HG02981 (cell line): ENCODE data around the gene OPN1SW.

Source experiments
- ATAC-seq: cut with Tn5 transposase; IDR thresholded peaks from one replicate; pipeline ENCODE4 v1.9.1; 2021; ENCODE audit warnings: mild to moderate bottlenecking, moderate library complexity; ENCODE audit not compliant: unreplicated experiment

Gene OPN1SW

DNA sequence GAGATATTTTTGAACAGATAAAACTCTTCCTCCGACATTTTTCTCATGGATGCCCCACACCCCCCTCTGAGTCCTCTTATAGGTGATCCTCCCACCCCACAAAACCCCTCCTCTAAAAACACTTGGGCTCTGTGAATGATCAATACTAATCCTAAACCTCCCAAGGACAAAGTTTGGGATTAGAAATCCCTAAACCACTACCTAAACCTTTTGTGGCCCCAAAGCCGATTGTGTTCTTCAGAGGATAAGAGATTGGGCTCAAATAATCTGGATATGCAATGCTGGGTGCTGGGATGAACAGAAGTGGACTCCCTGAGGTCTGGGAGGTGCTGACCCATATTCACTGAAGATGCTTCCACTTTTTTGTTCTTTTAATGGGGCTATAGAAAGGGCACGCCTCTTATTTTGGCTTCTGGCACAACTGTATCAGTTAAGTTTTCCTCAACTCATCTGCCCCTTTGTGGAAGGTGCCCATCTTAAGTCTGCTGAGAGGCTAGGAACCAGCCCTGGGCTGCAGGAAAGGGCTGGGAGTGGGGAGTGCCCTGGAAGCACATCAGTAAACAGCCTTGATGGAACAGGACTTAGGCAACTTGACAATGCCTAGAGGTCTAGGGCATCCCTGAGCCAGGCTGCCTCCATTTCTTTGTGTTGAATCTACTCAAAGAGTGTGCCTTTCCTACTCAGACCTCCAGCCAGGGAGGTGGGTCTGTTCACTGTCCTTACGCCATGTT is at the start of gene OPN1SW:
Gene OPN1SW, minus strand, starts transcription at position 51 of the 731 bp plus-strand sequence. Its CDS starts 13 bp downstream, at position 38.
- ATAC-seq = no peak

- ATAC-seq = no peak
Measured at GRCh38 chr7:128821724-128822123, 46.1 kb upstream of the OPN1SW start.

GRCh38 chr7:128818694-128819093 is 43.1 kb upstream of the OPN1SW start:
- ATAC-seq = no peak

GRCh38 chr7:128815289-128815942 is 39.8 kb upstream of the OPN1SW start:
- no peak for ATAC-seq

- ATAC-seq = no peak
Measured at GRCh38 chr7:128814499-128814898, 38.9 kb upstream of the OPN1SW start.

GRCh38 chr7:128812514-128813168 is 37.0 kb upstream of the OPN1SW start:
- ATAC-seq = no peak

DNA sequence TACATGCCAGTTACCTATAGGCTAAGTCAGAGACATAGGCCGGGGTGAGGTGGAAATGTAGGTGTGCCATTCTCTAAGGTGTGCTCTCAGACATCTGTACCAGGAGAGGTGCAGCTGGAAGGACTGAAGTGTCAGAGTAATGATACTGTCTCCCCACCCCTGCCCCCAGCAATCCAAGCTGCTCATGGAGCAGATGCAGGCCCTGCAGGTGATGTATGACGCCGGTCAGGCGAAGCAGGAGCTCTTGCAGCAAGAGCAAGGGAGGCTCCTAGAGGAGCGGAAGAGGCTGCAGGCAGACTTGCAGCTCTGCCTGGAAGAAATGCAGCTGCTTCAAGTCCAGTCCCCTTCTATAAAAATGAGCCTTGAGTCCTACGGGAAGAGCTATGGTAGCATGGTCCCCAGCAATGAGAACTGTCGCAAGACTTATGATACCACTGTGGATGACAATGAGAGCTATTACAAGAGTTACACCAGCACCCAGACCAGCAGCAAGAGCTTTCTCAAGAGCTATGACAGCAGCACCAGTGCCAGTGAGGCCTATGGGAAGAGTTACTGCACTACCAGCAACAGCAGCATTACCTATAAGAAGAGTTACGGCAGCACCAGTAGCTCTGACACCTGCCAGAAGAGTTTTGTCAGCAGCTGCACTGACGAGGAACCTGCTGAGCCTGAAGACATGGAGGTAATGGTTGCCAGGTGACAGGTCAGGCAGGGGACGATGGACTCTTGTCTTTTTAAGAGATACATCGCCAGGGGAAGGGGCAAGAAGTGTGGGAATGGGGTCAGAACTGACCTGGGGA is 36.2 kb upstream of the OPN1SW start:
- ATAC-seq = no peak

DNA sequence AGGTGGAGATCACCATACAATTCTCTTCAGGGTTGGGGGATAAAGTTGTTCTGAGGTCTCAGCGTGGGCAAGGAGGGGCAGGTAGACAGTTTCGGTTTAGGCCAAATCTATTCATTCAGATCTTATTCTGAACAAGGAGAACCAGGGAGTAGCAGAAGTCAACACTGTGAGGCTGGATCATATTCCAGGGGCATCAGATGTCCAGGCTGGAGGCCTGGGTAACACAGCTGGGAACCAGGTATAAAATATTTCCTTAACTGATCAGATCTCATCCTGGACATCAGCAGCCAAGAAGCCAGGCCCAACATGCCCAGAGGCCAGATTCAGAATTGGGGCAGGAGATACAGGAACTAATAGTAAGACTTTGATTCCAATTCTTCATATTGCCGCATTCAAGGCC is 35.4 kb upstream of the OPN1SW start:
- no peak for ATAC-seq

- no peak for ATAC-seq
Measured at GRCh38 chr7:128810473-128810872, 34.9 kb upstream of the OPN1SW start.

DNA sequence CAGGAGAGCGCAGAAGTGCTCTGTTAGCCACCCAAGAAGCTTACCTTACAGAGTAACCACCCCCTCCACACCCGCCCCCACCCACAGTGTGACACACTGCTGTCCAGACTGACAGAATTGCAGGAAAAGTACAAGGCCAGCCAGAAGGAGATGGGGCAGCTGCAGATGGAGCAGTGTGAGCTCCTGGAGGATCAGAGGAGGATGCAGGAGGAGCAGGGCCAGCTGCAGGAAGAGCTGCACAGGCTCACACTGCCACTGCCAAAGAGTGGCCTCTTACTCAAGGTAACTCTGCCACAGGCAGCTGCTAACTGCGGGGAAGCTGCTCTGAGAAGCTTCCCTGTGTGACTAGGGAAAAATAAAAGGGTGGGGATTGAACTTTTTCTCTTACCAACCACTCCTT is 33.8 kb upstream of the OPN1SW start:
- ATAC-seq = no peak

- no peak for ATAC-seq
Measured at GRCh38 chr7:128807191-128807590, 31.6 kb upstream of the OPN1SW start.

DNA sequence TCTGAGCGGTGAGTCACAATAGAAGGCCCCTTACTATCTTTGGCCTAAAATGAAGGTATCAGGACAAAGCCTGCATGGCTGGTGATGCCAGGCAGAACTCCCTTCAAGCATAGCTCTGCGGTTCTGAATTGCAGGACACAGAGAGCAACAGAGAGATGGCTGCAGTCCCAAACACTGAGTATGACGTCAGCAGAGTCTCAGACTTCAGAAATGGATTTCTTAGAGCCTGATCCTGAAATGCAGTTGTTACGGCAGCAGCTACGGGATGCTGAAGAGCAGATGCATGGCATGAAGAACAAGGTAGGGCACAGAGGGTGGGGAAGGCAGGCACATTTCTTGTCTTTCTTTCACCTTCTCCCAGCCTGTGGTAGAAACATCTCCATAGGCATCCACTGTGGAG is 29.6 kb upstream of the OPN1SW start:
- ATAC-seq = no peak

GRCh38 chr7:128804484-128804883 is 28.9 kb upstream of the OPN1SW start:
- no peak for ATAC-seq

DNA sequence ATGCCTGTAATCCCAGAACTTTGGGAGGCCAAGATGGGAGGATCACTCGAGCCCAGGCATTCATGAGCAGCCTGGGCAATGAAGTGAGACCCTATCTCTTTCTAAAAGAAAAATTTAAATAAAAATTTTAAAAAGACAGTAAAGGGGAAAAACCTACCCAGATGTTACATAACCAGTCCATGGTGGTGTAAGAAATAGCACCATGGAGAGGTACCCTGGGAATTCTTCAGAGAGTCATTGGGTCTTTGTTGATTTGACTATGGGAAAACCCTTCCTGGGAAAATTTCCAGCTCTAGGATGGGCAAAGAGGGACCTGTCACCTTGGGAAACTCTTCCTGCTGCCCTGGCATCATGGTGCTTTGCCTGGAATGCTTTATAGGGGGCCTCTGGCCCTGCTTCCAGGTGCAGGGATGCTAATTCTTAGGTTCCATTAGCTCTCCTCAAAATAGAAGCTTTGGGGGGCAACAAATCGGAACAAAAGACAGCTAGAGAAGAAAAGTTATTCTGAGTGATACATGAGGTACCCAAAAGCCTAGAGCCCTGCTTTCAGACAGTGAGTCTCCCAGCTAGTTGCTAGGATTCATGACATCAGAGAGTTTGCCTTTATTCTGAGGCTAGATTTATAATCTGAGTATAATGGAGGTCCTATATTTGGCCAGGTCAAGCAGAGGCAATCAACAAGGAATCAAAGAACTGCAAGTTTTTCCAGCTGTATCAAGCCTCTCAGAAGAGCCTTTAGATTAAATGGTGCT is 26.2 kb upstream of the OPN1SW start:
- no peak for ATAC-seq

DNA sequence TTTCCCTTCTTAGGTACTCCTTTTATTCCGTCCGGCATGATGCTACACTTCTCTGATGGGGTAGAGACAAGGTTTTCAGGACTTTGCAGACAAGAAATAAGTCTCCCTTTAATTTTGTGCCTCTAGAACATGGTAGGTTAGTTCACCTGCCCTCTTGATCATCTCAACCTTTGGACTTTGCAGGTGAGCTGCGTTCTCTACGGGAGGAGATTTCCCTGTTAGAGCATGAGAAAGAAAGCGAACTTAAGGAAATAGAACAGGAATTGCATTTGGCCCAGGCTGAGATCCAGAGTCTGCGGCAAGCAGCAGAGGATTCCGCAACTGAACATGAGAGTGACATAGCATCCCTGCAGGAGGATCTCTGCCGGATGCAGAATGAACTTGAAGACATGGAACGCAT is 25.4 kb upstream of the OPN1SW start:
- ATAC-seq = no peak

DNA sequence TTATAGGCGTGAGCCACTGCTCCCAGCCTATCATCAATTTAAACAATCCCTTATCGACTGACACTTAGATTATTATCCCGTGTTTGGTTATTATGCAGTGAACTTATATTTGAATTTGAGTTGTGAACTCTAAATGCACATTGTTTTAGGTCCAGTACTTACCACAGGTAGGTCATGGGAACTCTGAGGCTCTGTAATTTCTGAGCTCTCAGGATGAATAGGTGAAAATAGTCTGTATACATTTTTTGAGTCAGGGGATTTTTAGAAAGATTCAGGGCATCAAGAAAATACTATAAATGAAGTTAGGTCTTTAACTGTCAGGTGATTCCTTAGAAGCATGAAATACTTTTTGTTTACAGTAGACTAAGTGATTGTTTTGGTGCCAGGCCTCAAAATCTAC is 25.0 kb upstream of the OPN1SW start:
- no peak for ATAC-seq

GRCh38 chr7:128799451-128799850 is 23.9 kb upstream of the OPN1SW start:
- no peak for ATAC-seq

- no peak for ATAC-seq
Measured at GRCh38 chr7:128796327-128796726, 20.7 kb upstream of the OPN1SW start.

GRCh38 chr7:128795129-128795528 is 19.5 kb upstream of the OPN1SW start:
- no peak for ATAC-seq

GRCh38 chr7:128794436-128794835 is 18.8 kb upstream of the OPN1SW start:
- ATAC-seq = no peak

GRCh38 chr7:128794020-128794419 is 18.4 kb upstream of the OPN1SW start:
- no peak for ATAC-seq
